K562 (cell line): ENCODE results near the gene STK11.

Source experiments
- ARHGAP35 ChIP-seq: fragments of 450-650 bp; IDR thresholded peaks from 2 replicates; pipeline ENCODE4 v1.6.1; 2018; ENCODE audit not compliant: partially characterized antibody
- ASH1L ChIP-seq: fragments of 450-650 bp; IDR thresholded peaks from 2 replicates; pipeline ENCODE4 v1.6.1; 2018; ENCODE audit warnings: borderline replicate concordance, mild to moderate bottlenecking, low read depth; ENCODE audit not compliant: partially characterized antibody
- CBFB ChIP-seq: sonication (generic); formaldehyde crosslinking; IDR thresholded peaks from 2 replicates; pipeline ENCODE4 v1.4.0; 2020; ENCODE audit warnings: mild to moderate bottlenecking, missing genetic modification reagents
- JUND ChIP-seq, 2 experiments: IDR thresholded peaks; 2 replicates in 1 of 2; 3 replicates in 1 of 2; pipeline ENCODE4 v1.6.1; 2011; ENCODE audit warnings: borderline replicate concordance in 2 of 2, low read depth in 2 of 2, low read length in 2 of 2, improper control_type of control experiment in 1 of 2, missing biosample characterization in 1 of 2, missing genetic modification characterization in 1 of 2, missing genetic modification reagents in 1 of 2
- POLR2AphosphoS5 ChIP-seq: IDR thresholded peaks from 2 replicates; pipeline ENCODE4 v1.6.1; 2011; ENCODE audit warnings: mild to moderate bottlenecking, low read depth, low read length, moderate library complexity; ENCODE audit not compliant: control insufficient read depth, insufficient read depth
- SRF ChIP-seq, 2 experiments: fragments of 250-450, 450-650 bp in 1 of 2; sonication (Bioruptor Pico) in 1 of 2; sonication (generic) in 1 of 2; formaldehyde crosslinking; IDR thresholded peaks; 2 replicates each; pipeline versions ENCODE4 v1.5.0 to v1.5.1; 2020 to 2022; ENCODE audit warnings: mild to moderate bottlenecking in 1 of 2, missing genetic modification reagents in 1 of 2
- ZFP36 ChIP-seq: fragments of 150-350 bp; IDR thresholded peaks from 2 replicates; pipeline ENCODE4 v1.6.1; 2018; ENCODE audit warnings: low read length, low read depth; ENCODE audit not compliant: partially characterized antibody
- ZNF655 ChIP-seq: fragments of 250-450 bp; sonication (Bioruptor Pico); IDR thresholded peaks from 2 replicates; pipeline ENCODE4 v1.5.0; 2021
- ZZZ3 ChIP-seq: fragments of 450-650 bp; IDR thresholded peaks from 2 replicates; pipeline ENCODE4 v1.6.1; 2016; ENCODE audit warnings: antibody characterized with exemption, mild to moderate bottlenecking, moderate library complexity
- TF ChIP-seq, protein P1 (sequence below): fragments of 250-450 bp; sonication (Bioruptor Pico); IDR thresholded peaks from 2 replicates; pipeline ENCODE4 v1.4.0; 2020; ENCODE audit warnings: mild to moderate bottlenecking, moderate library complexity
- TF ChIP-seq, protein P2 (sequence below): sonication (generic); formaldehyde crosslinking; IDR thresholded peaks from 2 replicates; pipeline ENCODE4 v1.9.0; 2022; ENCODE audit warnings: mild to moderate bottlenecking, missing genetic modification reagents
- TF ChIP-seq, protein P3 (sequence below): fragments of 150-350 bp; IDR thresholded peaks from 2 replicates; pipeline ENCODE4 v1.6.1; 2014; ENCODE audit warnings: low read depth, mild to moderate bottlenecking, low read length, borderline replicate concordance

DNA sequence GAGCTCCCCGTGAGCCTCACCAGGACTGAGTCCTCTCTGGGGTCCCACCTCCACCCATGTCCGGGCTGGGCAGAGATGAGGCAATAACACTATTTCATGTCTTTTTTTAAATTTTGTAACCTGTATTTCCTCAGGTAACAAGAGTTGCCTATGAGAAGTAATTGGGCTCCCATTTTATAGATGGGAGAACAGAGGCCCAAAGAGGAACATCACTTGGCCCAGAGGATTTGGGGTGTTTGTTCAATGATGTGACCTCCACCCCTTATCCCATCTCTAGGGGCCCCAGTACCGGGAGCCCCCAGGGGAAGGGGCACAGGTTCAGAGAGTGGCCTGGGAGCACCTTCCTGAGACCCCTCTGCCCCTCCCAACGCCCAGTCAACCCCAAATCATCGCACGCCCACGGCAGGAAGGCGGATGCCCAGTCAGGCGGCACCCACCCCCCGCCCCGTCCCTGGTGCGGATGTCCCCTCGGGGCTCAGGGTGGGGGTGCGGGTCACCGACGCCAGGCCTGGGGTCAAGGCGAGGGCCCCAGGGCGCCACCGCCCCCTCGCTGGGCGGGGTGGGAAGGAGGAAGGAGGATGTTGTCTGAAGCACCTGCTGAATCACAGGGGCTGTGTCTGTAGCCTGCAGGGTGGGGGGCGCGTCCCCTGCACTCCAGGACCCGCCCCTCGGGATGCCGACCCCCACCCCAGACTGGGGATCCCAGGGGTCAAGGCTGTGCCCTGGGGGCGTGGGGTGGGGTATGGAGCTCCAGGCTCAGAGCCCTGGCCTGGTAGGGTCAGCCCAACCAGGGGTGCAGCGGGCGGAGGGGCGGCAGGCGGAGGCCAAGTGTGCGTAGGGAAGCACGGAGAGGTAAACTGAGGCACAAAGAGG lies 54.5 kb downstream of the STK11 start:
- TF ChIP-seq ZFP36 (no peak), ARHGAP35 (no peak), CBFB (CRISPR knock-in tag) (no peak), ASH1L (no peak), JUND (IDR thresholded peaks at IDR 0.05; ENCODE audit: borderline replicate concordance, low read depth, low read length) (no peak), JUND (tag; IDR thresholded peaks at IDR 0.05; ENCODE audit: borderline replicate concordance, low read depth, low read length) (no peak), SRF (CRISPR knock-in tag; IDR thresholded peaks at IDR 0.05) (no peak), ZNF655 (no peak), ZZZ3 (no peak), POLR2AphosphoS5 (no peak)
- TF ChIP-seq, protein P1, sequence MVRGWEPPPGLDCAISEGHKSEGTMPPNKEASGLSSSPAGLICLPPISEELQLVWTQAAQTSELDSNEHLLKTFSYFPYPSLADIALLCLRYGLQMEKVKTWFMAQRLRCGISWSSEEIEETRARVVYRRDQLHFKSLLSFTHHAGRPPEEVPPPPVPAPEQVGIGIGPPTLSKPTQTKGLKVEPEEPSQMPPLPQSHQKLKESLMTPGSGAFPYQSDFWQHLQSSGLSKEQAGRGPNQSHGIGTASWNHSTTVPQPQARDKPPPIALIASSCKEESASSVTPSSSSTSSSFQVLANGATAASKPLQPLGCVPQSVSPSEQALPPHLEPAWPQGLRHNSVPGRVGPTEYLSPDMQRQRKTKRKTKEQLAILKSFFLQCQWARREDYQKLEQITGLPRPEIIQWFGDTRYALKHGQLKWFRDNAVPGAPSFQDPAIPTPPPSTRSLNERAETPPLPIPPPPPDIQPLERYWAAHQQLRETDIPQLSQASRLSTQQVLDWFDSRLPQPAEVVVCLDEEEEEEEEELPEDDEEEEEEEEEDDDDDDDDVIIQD (CRISPR knock-in tag), result no peak
- TF ChIP-seq, protein P2, sequence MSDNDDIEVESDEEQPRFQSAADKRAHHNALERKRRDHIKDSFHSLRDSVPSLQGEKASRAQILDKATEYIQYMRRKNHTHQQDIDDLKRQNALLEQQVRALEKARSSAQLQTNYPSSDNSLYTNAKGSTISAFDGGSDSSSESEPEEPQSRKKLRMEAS (CRISPR knock-in tag), result no peak; the same call in 1 of the 2 replicates
- TF ChIP-seq, protein P3, sequence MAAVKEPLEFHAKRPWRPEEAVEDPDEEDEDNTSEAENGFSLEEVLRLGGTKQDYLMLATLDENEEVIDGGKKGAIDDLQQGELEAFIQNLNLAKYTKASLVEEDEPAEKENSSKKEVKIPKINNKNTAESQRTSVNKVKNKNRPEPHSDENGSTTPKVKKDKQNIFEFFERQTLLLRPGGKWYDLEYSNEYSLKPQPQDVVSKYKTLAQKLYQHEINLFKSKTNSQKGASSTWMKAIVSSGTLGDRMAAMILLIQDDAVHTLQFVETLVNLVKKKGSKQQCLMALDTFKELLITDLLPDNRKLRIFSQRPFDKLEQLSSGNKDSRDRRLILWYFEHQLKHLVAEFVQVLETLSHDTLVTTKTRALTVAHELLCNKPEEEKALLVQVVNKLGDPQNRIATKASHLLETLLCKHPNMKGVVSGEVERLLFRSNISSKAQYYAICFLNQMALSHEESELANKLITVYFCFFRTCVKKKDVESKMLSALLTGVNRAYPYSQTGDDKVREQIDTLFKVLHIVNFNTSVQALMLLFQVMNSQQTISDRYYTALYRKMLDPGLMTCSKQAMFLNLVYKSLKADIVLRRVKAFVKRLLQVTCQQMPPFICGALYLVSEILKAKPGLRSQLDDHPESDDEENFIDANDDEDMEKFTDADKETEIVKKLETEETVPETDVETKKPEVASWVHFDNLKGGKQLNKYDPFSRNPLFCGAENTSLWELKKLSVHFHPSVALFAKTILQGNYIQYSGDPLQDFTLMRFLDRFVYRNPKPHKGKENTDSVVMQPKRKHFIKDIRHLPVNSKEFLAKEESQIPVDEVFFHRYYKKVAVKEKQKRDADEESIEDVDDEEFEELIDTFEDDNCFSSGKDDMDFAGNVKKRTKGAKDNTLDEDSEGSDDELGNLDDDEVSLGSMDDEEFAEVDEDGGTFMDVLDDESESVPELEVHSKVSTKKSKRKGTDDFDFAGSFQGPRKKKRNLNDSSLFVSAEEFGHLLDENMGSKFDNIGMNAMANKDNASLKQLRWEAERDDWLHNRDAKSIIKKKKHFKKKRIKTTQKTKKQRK, result no peak
